MM.1S (cell line): Measurements from ENCODE around the gene NFATC1.

Experiments
- DNase-seq: peaks from one replicate; pipeline ENCODE4 v3.0.0-alpha.2; 2015
- H2AFZ ChIP-seq: fragments of 300-600 bp; sonication (generic); 2 replicates; pipeline ENCODE4 v1.6.0; 2016; ENCODE audit warnings: antibody characterized with exemption, low read length
- H3F3A ChIP-seq: fragments of 300-600 bp; sonication (generic); 2 replicates; pipeline ENCODE4 v1.6.1; 2016; ENCODE audit warnings: mild to moderate bottlenecking, antibody characterized with exemption, low read length, moderate library complexity, mixed read lengths; ENCODE audit not compliant: insufficient read depth
- H3K27ac ChIP-seq: fragments of 300-600 bp; sonication (generic); 2 replicates; pipeline ENCODE4 v1.5.1; 2016; ENCODE audit warnings: mild to moderate bottlenecking, low read length
- H3K27me3 ChIP-seq: fragments of 300-600 bp; sonication (generic); replicated peaks from 2 replicates; pipeline ENCODE4 v1.6.0; 2016; ENCODE audit warnings: low read length; ENCODE audit not compliant: insufficient read depth
- H3K36me3 ChIP-seq: fragments of 300-600 bp; sonication (generic); replicated peaks from 2 replicates; pipeline ENCODE4 v1.6.1; 2016; ENCODE audit warnings: mild to moderate bottlenecking, low read length, mixed read lengths; ENCODE audit not compliant: insufficient read depth
- H3K4me1 ChIP-seq: fragments of 300-600 bp; sonication (generic); 2 replicates; pipeline ENCODE4 v1.6.1; 2016; ENCODE audit warnings: low read length, mixed read lengths
- H3K4me2 ChIP-seq: fragments of 300-600 bp; sonication (generic); 2 replicates; pipeline ENCODE4 v1.6.0; 2016; ENCODE audit warnings: low read depth, low read length
- H3K4me3 ChIP-seq: fragments of 300-600 bp; sonication (generic); 2 replicates; pipeline ENCODE4 v1.5.1; 2016; ENCODE audit warnings: low read length, mixed read lengths
- H3K79me2 ChIP-seq: fragments of 300-600 bp; sonication (generic); 2 replicates; pipeline ENCODE4 v1.6.1; 2016; ENCODE audit warnings: mixed run types, low read length, mixed read lengths
- H3K9ac ChIP-seq: fragments of 300-600 bp; sonication (generic); 2 replicates; pipeline ENCODE4 v1.6.1; 2016; ENCODE audit warnings: low read length, mixed read lengths
- H3K9me2 ChIP-seq: fragments of 300-600 bp; sonication (generic); replicated peaks from 2 replicates; pipeline ENCODE4 v1.6.1; 2016; ENCODE audit warnings: mild to moderate bottlenecking, low read length, mixed read lengths; ENCODE audit not compliant: insufficient read depth
- H3K9me3 ChIP-seq: fragments of 300-600 bp; sonication (generic); replicated peaks from 2 replicates; pipeline ENCODE4 v1.6.1; 2016; ENCODE audit warnings: mild to moderate bottlenecking, low read length, mixed read lengths; ENCODE audit not compliant: insufficient read depth
- H4K20me1 ChIP-seq: fragments of 300-600 bp; sonication (generic); 2 replicates; pipeline ENCODE4 v1.6.1; 2016; ENCODE audit warnings: mild to moderate bottlenecking, low read length, moderate library complexity, mixed read lengths; ENCODE audit not compliant: insufficient read depth
- EZH2 ChIP-seq: fragments of 300-600 bp; sonication (generic); optimal IDR thresholded peaks from 2 replicates; pipeline ENCODE3; 2017; ENCODE audit warnings: low read depth, mild to moderate bottlenecking, antibody characterized with exemption, low read length, mixed read lengths
- EZH2phosphoT487 ChIP-seq: fragments of 300-600 bp; sonication (generic); IDR thresholded peaks from 2 replicates; pipeline ENCODE4 v1.6.1; 2018; ENCODE audit warnings: antibody characterized with exemption, low read length
- TF ChIP-seq, protein P1 (sequence below): fragments of 300-600 bp; sonication (generic); IDR thresholded peaks from 2 replicates; pipeline ENCODE4 v1.5.1; 2016; ENCODE audit warnings: antibody characterized with exemption, low read length, mixed read lengths

The NFATC1 gene

DNA sequence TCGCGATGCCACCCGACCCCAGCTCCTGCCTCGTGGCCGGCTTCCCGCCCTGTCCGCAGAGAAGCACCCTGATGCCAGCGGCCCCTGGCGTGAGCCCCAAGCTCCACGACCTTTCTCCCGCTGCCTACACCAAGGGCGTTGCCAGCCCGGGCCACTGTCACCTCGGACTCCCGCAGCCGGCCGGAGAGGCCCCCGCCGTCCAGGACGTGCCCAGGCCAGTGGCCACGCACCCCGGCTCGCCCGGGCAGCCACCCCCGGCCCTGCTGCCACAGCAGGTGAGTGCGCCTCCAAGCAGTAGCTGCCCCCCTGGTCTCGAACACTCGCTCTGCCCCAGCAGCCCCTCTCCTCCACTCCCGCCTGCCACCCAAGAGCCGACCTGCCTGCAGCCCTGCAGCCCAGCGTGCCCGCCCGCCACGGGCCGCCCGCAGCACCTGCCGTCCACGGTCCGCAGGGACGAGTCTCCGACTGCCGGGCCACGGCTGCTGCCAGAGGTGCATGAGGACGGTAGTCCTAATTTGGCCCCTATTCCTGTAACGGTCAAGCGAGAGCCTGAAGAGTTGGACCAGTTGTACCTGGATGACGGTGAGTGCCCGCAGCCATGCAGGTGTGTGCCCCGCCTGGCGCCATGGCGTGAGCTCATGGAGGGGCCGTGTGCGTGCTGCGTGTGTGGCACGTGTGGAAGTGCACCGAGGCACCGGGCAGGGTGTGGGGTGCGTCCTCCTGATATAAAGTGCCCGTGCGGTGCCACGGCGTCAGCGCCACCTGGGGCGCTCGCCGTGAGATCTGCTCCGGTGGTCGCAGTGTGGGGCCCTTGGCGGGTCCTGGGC is 90.8 kb downstream of the NFATC1 start:
- Histone ChIP-seq H3K4me2 (no peak overlapping the region), H3K9ac (no peak overlapping the region), H3K27ac (no peak overlapping the region), H3K79me2 (no peaks in the 10 kb centered on the region), H4K20me1 (no peaks in the 10 kb centered on the region), H2AFZ (no peak overlapping the region), H3K9me2 (no peaks in the 10 kb centered on the region), H3K27me3 (no peaks in the 10 kb centered on the region), H3F3A (no peaks in the 10 kb centered on the region), H3K4me1 (no peaks in the 10 kb centered on the region), H3K36me3 (no peaks in the 10 kb centered on the region), H3K4me3 (no peak overlapping the region), H3K9me3 (no peaks in the 10 kb centered on the region)
- no peak for DNase-seq
- TF ChIP-seq EZH2phosphoT487 (no peak), EZH2 (no peak)
- TF ChIP-seq, protein P1, sequence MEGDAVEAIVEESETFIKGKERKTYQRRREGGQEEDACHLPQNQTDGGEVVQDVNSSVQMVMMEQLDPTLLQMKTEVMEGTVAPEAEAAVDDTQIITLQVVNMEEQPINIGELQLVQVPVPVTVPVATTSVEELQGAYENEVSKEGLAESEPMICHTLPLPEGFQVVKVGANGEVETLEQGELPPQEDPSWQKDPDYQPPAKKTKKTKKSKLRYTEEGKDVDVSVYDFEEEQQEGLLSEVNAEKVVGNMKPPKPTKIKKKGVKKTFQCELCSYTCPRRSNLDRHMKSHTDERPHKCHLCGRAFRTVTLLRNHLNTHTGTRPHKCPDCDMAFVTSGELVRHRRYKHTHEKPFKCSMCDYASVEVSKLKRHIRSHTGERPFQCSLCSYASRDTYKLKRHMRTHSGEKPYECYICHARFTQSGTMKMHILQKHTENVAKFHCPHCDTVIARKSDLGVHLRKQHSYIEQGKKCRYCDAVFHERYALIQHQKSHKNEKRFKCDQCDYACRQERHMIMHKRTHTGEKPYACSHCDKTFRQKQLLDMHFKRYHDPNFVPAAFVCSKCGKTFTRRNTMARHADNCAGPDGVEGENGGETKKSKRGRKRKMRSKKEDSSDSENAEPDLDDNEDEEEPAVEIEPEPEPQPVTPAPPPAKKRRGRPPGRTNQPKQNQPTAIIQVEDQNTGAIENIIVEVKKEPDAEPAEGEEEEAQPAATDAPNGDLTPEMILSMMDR: no peak

DNA sequence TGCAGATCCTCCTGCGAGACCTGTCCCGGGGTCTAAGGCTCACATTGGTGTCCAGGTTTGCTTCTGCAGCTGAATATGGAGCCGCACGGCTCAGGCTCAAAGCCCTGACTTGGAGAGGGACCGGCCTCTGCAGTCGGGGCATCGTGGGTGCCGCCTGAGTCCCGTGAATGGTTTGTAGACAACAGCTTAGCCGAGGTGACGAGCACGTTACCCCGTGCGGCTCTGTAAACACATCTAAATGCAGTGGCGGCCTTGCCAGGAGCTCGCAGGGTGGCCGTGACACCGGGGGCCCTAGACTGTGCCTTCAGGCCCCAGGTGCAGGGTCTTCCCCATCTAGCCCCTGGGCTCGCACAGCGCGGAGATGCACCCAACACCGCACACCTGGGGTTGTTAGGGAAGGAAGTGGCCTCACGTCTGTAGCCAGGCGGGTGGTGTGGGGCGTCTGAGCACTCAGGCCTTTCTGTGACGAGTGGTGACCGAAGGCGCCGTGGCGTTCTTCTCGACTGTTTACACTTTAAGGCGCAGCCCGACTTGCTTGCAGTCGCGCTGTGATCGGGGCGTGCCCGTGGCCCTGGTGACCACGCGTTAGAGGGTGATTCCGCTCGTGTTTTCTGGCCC is 91.6 kb downstream of the NFATC1 start:
- no peak for TF ChIP-seq EZH2
- no peak for TF ChIP-seq EZH2phosphoT487
- TF ChIP-seq, protein P1: no peak
- Histone ChIP-seq H3K4me1 (no peaks in the 10 kb centered on the region), H3K9me2 (no peaks in the 10 kb centered on the region), H3K27ac (no peak overlapping the region), H3F3A (no peaks in the 10 kb centered on the region), H3K4me2 (no peak overlapping the region), H3K9me3 (no peaks in the 10 kb centered on the region), H3K27me3 (no peaks in the 10 kb centered on the region), H2AFZ (no peak overlapping the region), H4K20me1 (no peaks in the 10 kb centered on the region), H3K9ac (no peak overlapping the region), H3K4me3 (no peak overlapping the region), H3K79me2 (no peaks in the 10 kb centered on the region), H3K36me3 (no peaks in the 10 kb centered on the region)
- no peak for DNase-seq

DNA sequence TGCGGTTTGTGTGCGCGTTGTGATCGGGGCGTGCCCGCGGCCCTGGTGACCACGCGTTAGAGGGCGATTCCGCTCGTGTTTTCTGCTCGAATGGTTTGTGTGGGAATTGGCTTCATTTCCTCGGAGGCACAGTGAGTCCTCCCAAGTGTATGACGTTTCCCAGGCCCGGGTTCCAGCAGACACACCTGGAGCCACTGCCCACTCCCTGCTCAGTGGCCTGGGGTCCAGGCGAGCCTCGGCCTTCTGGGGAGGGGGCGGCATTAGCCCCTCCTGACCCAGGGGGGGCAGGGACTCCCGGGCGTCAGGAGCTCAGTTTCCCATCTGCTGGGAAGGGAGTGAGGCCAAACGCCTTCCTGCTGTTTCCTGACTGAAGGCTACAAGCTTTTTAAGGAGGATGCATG is 92.1 kb downstream of the NFATC1 start:
- Histone ChIP-seq H3K36me3 (no peaks in the 10 kb centered on the region), H3K27me3 (no peaks in the 10 kb centered on the region), H3K79me2 (no peaks in the 10 kb centered on the region), H3K4me1 (no peaks in the 10 kb centered on the region), H2AFZ (no peak overlapping the region), H3K9ac (no peak overlapping the region), H3K4me2 (no peak overlapping the region), H3K27ac (no peak overlapping the region), H3K9me2 (no peaks in the 10 kb centered on the region), H3F3A (no peaks in the 10 kb centered on the region), H3K4me3 (no peak overlapping the region), H3K9me3 (no peaks in the 10 kb centered on the region), H4K20me1 (no peaks in the 10 kb centered on the region)
- DNase-seq: no peak
- TF ChIP-seq EZH2: no peak
- TF ChIP-seq EZH2phosphoT487: no peak
- TF ChIP-seq, protein P1: no peak
